ENCODE measurements around the gene PSME2. TPM values are rescaled to one million over a fixed set of nuclear protein-coding genes. Genes with fewer than 3 reads are reported as not detected.

The PSME2 gene
- total and polyA plus RNA-seq, 9 of the 15 experiments (the other 6 are each of a cell fraction or from before 2014, with no cell fraction given) = 111 to 579 (median 159) TPM

GRCh38 chr14:24195186-24196070, 49.0 kb upstream of the PSME2 start, which contains the start of gene TM9SF1 (continued):
- TF ChIP-seq HMGXB4 (CRISPR knock-in tag; IDR thresholded peaks at IDR 0.05) (no peak), CEBPZ (IDR thresholded peaks at IDR 0.05; ENCODE audit: borderline replicate concordance, low read depth, low read length) (no peak), ZNF766 (CRISPR knock-in tag; conservative IDR thresholded peaks at IDR 0.05) (no peak), GMEB1 (CRISPR knock-in tag; IDR thresholded peaks at IDR 0.05) (peak; percentile 69), JUNB (CRISPR knock-in tag; conservative IDR thresholded peaks at IDR 0.05) (no peak), HIVEP1 (CRISPR knock-in tag; IDR thresholded peaks at IDR 0.05) (0 out of 2 replicates have a peak, but pooled peaks have one; percentile 49), ZNF445 (CRISPR knock-in tag; IDR thresholded peaks at IDR 0.05; ENCODE audit: low read depth) (no peak), ZBTB33 (CRISPR knock-in tag; IDR thresholded peaks at IDR 0.05) (peak; percentile 50; the same call in 1 of the 2 replicates), ZBTB11 (CRISPR knock-in tag; IDR thresholded peaks at IDR 0.05) (peak in 2 of 3 experiments; percentile 78 to 97; a peak in 4 of 6 replicates), ILF3 (IDR thresholded peaks at IDR 0.05; ENCODE audit: borderline replicate concordance) (no peak), POLR2AphosphoS5 (IDR thresholded peaks at IDR 0.05; ENCODE audit: control insufficient read depth, insufficient read depth, low read depth, low read length) (no peak; the same call in 1 of the 2 replicates), ZNF589 (CRISPR knock-in tag; IDR thresholded peaks at IDR 0.05; ENCODE audit: low read depth) (no peak)

All from K562 (cell line).